T-helper 17 cell (primary cell): Measurements from ENCODE around the gene FKBP15. TPM values are rescaled to one million over a fixed set of nuclear protein-coding genes. Genes with fewer than 3 reads are reported as not detected.
"Not testable (repeated sequence)": the region's sequence is repeated elsewhere in the genome, so short reads cannot be mapped to it uniquely, and the experiment has no call there.

ENCODE experiments used
- ATAC-seq: fragments of 150-1000 bp; cut with Tn5 transposase; 2 replicates; pipeline ENCODE4 v1.10.0; 2021; ENCODE audit warnings: mild to moderate bottlenecking, moderate library complexity
- DNase-seq, 3 donors: peaks; one replicate each; pipeline versions ENCODE4 v3.0.0 to v3.0.0-alpha.2; 2020 to 2021
- H3K9me3 ChIP-seq: one replicate; pipeline ENCODE4 v1.7.0; 2013; ENCODE audit warnings: low read length, mild to moderate bottlenecking; ENCODE audit not compliant: control insufficient read depth, poor library complexity, severe bottlenecking
- H3K27ac Mint-ChIP-seq: one replicate; pipeline ENCODE4 v1.8.0; 2022; ENCODE audit warnings: mild to moderate bottlenecking, moderate library complexity, mixed read lengths
- H3K27me3 Mint-ChIP-seq: one replicate; pipeline ENCODE4 v1.8.0; 2022; ENCODE audit warnings: mixed read lengths
- H3K36me3 Mint-ChIP-seq: one replicate; pipeline ENCODE4 v1.8.0; 2022; ENCODE audit warnings: low read depth, mixed read lengths
- H3K4me1 Mint-ChIP-seq: one replicate; pipeline ENCODE4 v1.8.0; 2022; ENCODE audit warnings: mild to moderate bottlenecking, mixed read lengths
- H3K4me3 Mint-ChIP-seq: one replicate; pipeline ENCODE4 v1.8.0; 2022; ENCODE audit warnings: mild to moderate bottlenecking, moderate library complexity, mixed read lengths
- total RNA-seq, 4 donors: library from RNA in 2 of 4; stranded (reverse) in 2 of 4; gene quantifications; one replicate each; pipeline ENCODE4 v1.2.3 and lab custom pipeline; 2022 to 2026

Gene FKBP15
- total RNA-seq, 2 donors from 2014 or later = 19.3 to 24.0 TPM

DNA sequence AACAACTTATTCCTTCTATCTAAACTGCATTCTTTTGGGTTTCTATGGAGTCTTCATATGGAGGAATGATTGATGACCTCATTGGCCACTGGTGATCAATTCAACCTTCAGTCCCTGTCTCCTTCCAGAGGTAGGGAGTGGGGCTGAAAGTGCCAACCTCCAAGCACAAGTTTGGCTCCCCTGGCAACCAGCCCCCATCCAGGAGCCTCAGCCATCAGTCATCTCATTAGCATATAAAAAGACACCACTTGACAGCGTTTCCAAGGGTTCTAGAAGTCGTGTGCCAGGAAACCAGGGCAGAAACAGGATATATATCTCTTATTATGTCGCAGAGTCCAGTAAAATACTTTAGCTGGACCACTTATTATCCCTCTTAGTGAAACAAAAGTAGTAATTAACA is 60.5 kb downstream of the FKBP15 start:
- DNase-seq (no peak), ATAC-seq (no peak)
- H3K27me3 Mint-ChIP-seq = no peaks in the 10 kb centered on the region
- peaks cover 3% of the 10 kb centered on the region for H3K36me3 Mint-ChIP-seq
- peak overlapping the region; percentile 72 for H3K27ac Mint-ChIP-seq
- no peaks in the 10 kb centered on the region for H3K9me3 ChIP-seq
- H3K4me1 Mint-ChIP-seq = peaks cover 16% of the 10 kb centered on the region
- no peak overlapping the region for H3K4me3 Mint-ChIP-seq

DNA sequence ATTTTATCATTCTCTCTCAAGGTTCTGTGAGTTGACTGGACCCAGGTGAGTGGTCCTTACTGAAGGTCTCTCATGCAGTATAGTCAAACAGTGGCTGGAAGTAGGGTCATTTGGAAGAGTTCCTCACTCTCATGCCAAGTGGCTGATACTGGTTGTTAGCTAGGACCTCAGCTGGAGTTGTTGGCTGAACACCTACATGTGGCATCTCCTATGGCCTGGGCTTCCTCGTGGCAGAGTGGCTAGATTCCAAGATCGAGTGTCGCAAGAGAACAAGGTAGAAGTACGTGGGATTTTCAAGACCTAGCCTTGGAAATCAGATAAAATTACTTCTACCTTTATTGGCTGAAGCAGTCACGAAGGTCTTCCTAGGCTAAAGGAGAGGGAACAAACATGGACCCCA is 62.6 kb downstream of the FKBP15 start:
- Mint-ChIP-seq H3K27me3 (no peaks in the 10 kb centered on the region), H3K27ac (no peak overlapping the region)
- ATAC-seq = no peak

GRCh38 chr9:113156880-113157279 is 64.2 kb downstream of the FKBP15 start:
- no peaks in the 10 kb centered on the region for H3K27me3 Mint-ChIP-seq
- peak overlapping the region; percentile 88 for H3K27ac Mint-ChIP-seq
- ATAC-seq (no peak), DNase-seq (no peak)
- peaks cover 29% of the 10 kb centered on the region for H3K4me1 Mint-ChIP-seq
- no peaks in the 10 kb centered on the region for H3K9me3 ChIP-seq
- no peak overlapping the region for H3K4me3 Mint-ChIP-seq
- H3K36me3 Mint-ChIP-seq = no peaks in the 10 kb centered on the region

More for the DNA sequence above, 62.6 kb downstream of the FKBP15 start:
- H3K9me3 ChIP-seq = no peaks in the 10 kb centered on the region
- H3K4me1 Mint-ChIP-seq = peaks cover 22% of the 10 kb centered on the region
- no peak for DNase-seq
- no peak overlapping the region for H3K4me3 Mint-ChIP-seq
- peaks cover 3% of the 10 kb centered on the region for H3K36me3 Mint-ChIP-seq

DNA sequence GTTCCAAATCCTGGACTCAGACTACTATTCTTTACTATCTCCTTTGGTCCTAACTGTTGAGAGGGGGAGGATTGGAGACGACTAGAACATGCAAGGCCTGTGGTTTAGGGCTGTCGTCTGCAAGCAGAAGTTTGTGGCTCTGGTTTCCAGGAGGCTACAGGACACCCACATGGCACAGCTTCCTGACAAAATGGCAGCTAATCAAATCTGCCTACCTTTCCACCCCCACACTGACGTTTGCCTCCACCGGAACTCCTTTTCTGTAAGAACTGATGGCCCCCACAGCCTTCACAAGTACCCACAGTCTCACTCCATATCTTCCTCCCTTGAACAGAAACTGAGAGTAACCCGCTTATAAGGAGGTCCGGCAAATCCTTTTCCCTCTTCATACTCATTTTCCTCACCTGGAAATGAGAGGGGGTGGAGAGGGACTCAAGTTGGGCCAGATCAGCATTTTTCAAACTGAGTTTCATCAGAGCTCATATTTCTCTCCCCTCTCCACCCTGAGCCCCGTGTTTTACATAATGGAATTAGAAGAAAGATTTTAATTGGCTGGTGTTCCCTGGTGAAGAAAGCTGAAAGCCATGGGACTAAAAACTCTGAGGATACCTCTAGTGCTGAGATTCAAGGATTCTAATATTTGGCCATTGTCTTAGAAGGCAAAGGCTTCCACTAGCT is 65.0 kb downstream of the FKBP15 start:
- H3K4me1 Mint-ChIP-seq = peaks cover 35% of the 10 kb centered on the region
- no peaks in the 10 kb centered on the region for H3K36me3 Mint-ChIP-seq
- DNase-seq (no peak), ATAC-seq (peak; percentile 47)
- no peaks in the 10 kb centered on the region for H3K27me3 Mint-ChIP-seq
- peak overlapping the region; percentile 88 for H3K27ac Mint-ChIP-seq
- peak overlapping the region; percentile 41 for H3K4me3 Mint-ChIP-seq
- no peaks in the 10 kb centered on the region for H3K9me3 ChIP-seq

DNA sequence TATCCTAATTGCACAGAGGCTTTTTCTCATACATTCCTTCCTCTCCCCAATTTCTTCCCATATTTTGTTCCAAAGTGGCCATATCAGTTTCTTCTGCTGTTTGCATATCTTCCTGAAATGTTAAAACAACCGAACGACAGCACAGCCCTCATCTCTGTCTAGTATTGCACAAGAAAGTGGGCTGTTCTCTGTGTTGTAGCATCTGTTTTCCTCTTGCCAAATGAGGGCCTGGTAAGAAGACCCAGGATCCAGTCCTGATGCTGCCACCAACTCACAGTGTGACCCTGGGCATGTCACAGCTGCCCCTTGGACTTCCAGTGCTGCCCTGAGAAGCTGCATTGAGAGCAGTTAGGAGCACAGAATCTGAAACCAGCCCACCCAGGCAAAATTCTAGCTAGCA is 66.1 kb downstream of the FKBP15 start:
- Mint-ChIP-seq H3K27ac (peak overlapping the region; percentile 88), H3K4me1 (peaks cover 32% of the 10 kb centered on the region), H3K27me3 (no peaks in the 10 kb centered on the region), H3K4me3 (no peak overlapping the region), H3K36me3 (no peaks in the 10 kb centered on the region)
- ATAC-seq = no peak
- no peak for DNase-seq
- H3K9me3 ChIP-seq = no peaks in the 10 kb centered on the region

DNA sequence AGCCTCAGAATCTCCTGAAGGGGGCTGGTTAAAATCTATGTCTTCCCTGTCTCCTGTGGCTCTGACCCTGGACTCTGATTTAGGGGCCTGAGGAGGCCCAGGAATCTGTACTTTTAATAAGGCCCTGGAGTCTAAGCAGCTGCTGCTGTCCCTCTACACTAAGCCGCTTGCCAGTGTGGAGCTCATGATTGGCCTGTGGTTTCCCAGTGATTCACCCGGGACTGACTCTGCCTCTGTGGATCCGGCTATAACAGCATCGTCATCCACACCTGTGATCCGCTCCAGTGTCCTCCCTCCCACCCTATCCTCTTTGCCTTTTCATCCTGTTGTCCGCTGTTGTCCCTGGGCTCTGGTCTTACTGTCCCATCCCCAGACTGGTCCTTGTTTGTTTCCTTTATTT is 66.6 kb downstream of the FKBP15 start:
- no peak overlapping the region for H3K4me3 Mint-ChIP-seq
- H3K36me3 Mint-ChIP-seq = no peaks in the 10 kb centered on the region
- H3K27me3 Mint-ChIP-seq = no peaks in the 10 kb centered on the region
- peak overlapping the region; percentile 88 for H3K27ac Mint-ChIP-seq
- peaks cover 32% of the 10 kb centered on the region for H3K4me1 Mint-ChIP-seq
- DNase-seq = no peak
- no peak for ATAC-seq
- no peaks in the 10 kb centered on the region for H3K9me3 ChIP-seq

DNA sequence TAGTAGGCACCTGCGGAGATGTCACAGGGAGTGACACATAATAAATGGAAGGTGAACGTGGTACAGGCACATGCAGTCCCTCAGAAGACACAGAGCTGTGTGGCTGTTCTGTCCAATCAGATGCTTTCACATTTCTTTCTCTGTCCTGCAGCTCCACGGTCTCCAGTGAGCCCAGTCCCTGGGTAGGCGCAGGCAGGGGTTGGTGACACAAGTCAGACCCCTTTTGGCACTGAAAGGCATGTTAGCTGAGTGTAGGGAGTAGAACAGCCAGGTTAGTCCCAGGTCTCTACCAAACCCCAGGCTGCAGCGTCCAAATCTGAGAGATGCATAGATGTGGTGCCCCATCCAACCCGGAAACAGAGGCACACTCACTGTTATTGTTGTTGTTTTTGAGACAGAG is 67.5 kb downstream of the FKBP15 start:
- peaks cover 30% of the 10 kb centered on the region for H3K4me1 Mint-ChIP-seq
- ATAC-seq = no peak
- H3K4me3 Mint-ChIP-seq = no peak overlapping the region
- no peaks in the 10 kb centered on the region for H3K9me3 ChIP-seq
- H3K27me3 Mint-ChIP-seq = no peaks in the 10 kb centered on the region
- no peak overlapping the region for H3K27ac Mint-ChIP-seq
- DNase-seq = no peak
- H3K36me3 Mint-ChIP-seq = no peaks in the 10 kb centered on the region

- H3K4me1 Mint-ChIP-seq = peaks cover 30% of the 10 kb centered on the region
- no peaks in the 10 kb centered on the region for H3K27me3 Mint-ChIP-seq
- ATAC-seq (no peak), DNase-seq (no peak)
- no peak overlapping the region for H3K27ac Mint-ChIP-seq
- no peaks in the 10 kb centered on the region for H3K36me3 Mint-ChIP-seq
- H3K4me3 Mint-ChIP-seq = peak overlapping the region; percentile 86
- no peaks in the 10 kb centered on the region for H3K9me3 ChIP-seq
These were observed 68.4 kb downstream of the FKBP15 start for GRCh38 chr9:113152699-113153098.

DNA sequence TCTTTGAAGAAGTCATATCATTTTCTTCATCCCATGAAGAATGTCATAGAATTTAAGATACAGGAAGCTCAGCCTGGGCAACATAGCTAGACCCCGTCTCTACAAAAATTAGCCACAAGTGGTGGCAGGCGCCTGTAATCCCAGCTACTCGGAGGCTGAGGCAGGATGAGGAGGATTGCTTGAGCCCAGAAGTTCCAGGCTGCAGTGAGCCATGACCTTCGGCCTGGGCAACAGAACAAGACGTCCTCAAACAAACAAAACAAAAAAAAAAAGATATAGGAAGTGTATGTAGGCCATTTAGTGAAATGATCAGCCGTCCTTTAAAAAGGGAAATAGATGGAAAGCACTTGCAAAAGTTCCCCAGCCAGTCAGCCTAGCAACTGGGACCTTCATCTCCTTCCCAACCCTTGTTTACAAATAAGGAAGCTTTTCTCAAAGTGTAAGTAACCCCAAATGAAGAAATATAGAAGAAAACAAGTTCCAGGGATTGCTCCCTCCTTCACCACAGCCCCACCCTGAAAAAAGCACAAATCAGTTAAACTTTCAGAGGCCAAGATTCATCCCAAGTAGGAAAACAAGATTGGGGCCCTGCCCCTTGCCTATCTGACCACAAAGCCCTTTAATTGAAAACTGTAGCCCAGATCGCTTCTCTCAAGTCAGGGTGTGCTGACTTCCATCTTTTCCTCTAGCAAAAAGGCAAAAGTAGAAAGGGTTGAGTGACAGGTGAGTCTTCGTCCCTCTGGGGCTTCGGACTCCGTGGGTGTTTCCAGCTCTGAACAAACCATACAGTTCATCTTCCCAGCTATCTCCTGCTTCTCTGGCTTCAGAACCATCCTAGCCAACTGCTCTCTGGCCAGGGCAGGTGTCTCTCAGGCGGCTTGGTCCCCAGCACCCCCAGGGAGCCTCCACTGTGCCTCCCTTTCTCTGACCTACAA is 69.1 kb downstream of the FKBP15 start:
- H3K27ac Mint-ChIP-seq = peak overlapping the region; percentile 93
- H3K4me3 Mint-ChIP-seq = peak overlapping the region; percentile 86
- ATAC-seq = no peak
- H3K36me3 Mint-ChIP-seq = no peaks in the 10 kb centered on the region
- peaks cover 28% of the 10 kb centered on the region for H3K4me1 Mint-ChIP-seq
- no peaks in the 10 kb centered on the region for H3K27me3 Mint-ChIP-seq
- no peak for DNase-seq
- no peaks in the 10 kb centered on the region for H3K9me3 ChIP-seq

DNA sequence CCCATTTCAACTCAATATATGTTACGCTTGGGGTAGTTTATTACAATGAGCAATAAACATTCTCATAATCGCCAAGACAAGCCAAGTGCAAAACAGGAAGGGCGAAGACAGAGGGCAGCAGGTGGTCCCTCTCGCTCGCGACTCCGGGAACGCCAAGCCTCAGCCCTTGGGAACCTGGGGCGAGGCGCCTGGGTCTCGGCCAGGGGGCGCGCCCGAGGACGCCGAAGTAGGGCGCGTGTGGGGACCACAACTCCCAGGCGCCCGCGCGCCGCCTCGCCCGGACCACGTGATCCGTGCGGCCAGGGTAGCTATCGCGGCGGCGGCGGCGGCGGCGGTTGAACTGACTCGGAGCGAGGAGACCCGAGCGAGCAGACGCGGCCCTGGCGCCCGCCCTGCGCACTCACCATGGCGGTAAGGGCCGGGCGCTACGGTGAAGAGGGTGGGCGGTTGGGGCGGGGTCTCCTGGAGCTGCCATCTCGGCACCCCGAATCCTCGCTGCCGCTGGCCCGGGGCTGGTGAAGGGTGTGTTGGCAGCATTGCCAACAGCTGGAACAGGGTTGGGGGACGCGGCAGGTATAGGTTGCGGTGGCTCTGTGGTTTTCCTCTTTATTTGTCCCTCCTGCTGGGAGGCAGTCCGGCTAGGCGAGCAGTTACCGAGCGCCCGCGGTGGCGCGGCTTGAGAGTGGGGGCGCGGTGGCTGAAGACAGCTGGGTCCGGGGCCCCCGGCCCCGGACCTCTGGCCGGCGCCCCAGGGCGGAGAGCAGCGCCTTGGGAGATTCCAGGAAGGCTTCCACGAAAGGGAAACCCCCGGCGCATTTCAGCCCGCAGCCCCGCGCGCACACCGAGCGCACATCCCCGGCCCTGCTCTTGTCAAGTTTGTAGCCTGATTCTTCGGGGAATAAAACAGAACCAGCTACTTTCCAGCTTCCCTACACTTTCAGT is 70.1 kb downstream of the FKBP15 start, which contains the start of gene SLC31A2:
Gene SLC31A2 (plus strand): TSS at position 338 of the 942 bp plus-strand sequence. CDS start 68 bp downstream, at position 406.
- ATAC-seq = peak; percentile 96
- DNase-seq = peak; percentile 79 to 87 (median 80)
- peaks cover 4% of the 10 kb centered on the region for H3K27me3 Mint-ChIP-seq
- H3K27ac Mint-ChIP-seq = peak within 1 kb of the TSS; percentile 93
- peak within 1 kb of the TSS; percentile 86 for H3K4me3 Mint-ChIP-seq
- H3K36me3 Mint-ChIP-seq = no peaks in the 10 kb centered on the region
- no peaks in the 10 kb centered on the region for H3K9me3 ChIP-seq
- peaks cover 23% of the 10 kb centered on the region for H3K4me1 Mint-ChIP-seq

- not testable (repeated sequence) for DNase-seq, ATAC-seq, H3K36me3 Mint-ChIP-seq, H3K27ac Mint-ChIP-seq, H3K9me3 ChIP-seq
- peaks cover 13% of the 10 kb centered on the region for H3K4me1 Mint-ChIP-seq
- peaks cover 18% of the 10 kb centered on the region for H3K27me3 Mint-ChIP-seq
- peak overlapping the region; percentile 33 for H3K4me3 Mint-ChIP-seq
These were observed 71.5 kb downstream of the FKBP15 start for GRCh38 chr9:113149561-113149960.

GRCh38 chr9:113148781-113149510 is 72.1 kb downstream of the FKBP15 start:
- H3K9me3 ChIP-seq = no peaks in the 10 kb centered on the region
- DNase-seq (no peak), ATAC-seq (no peak)
- Mint-ChIP-seq H3K27ac (no peak overlapping the region), H3K4me3 (no peak overlapping the region), H3K27me3 (peaks cover 21% of the 10 kb centered on the region), H3K4me1 (peaks cover 13% of the 10 kb centered on the region), H3K36me3 (peaks cover 4% of the 10 kb centered on the region)
